GM21528 (cell line): ENCODE data around the gene LRRC10B.
"Not testable (repeated sequence)": the region's sequence is repeated elsewhere in the genome, so short reads cannot be mapped to it uniquely, and the experiment has no call there.

ENCODE experiments used
- ATAC-seq: cut with Tn5 transposase; IDR thresholded peaks from one replicate; pipeline ENCODE4 v1.9.1; 2021; ENCODE audit warnings: mild to moderate bottlenecking, moderate library complexity; ENCODE audit not compliant: unreplicated experiment, low FRiP score

Gene LRRC10B

DNA sequence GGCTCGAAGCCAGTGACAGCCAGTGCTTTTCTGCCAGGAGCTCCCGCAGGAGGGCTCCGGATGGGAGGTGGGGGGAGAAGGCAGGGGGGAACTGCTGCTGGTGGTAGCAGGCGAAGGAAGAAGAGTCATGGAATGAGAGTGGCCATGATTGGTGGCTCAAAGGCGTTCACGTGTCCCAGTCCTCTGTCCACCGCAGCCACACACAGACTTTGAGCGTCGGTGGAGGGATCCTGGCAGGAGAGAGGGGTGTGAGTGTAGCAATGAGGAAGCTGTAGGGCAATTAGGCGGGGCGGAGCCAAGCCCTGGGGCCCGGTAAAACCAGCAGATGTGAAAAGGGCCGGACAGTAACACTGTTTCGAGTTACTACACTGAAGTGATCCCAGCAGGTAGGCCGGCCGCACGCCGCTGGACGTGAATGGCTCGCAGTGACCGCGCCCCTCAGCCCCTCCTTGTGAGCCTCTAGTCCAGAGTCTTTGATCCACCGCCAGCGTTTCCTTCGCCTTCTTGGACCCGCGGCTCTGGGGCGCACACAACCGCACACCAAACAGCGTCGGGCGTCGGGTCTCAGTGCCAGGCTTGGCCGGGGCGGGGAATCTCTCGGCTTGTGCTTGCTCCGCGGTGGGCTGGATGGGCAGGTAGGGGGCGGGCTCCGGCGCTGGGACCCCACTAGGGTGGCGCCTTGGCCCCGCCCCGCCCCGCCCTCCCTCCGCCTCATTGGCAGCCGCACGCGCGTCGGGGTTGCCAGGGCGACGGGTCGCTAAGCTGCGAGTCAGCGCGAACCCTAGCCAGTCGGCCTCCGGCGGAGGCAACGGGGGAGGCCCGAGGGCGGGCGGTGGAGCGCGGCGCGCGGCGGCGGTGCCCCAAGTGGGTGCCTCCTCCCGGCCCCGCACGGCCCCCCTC, at the start of gene LRRC10B:
Gene LRRC10B, plus strand, starts transcription at position 788 of the 900 bp plus-strand sequence. CDS start 250 bp downstream, outside the sequence.
- ATAC-seq: no peak

DNA sequence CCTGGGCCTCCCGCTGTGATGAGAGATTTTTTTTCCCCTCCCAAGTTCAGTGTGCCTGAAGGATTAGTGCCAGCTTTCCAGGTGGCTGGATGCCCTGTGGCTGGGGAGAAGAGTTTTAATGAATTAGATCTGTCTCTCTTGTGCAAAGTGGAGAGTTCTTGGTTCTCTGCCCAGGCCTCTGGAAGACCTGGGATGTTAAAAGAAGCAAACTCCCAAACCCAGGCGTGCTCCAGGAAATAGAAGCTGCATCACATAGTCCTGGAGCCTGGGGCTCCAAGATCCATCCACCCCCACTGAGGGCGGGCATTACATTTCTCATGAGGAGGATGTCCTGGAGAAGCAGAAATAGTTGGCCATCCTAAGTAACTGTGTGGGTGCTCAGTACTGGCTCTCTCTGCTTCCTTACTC, 48.1 kb upstream of the LRRC10B start:
- ATAC-seq: no peak

DNA sequence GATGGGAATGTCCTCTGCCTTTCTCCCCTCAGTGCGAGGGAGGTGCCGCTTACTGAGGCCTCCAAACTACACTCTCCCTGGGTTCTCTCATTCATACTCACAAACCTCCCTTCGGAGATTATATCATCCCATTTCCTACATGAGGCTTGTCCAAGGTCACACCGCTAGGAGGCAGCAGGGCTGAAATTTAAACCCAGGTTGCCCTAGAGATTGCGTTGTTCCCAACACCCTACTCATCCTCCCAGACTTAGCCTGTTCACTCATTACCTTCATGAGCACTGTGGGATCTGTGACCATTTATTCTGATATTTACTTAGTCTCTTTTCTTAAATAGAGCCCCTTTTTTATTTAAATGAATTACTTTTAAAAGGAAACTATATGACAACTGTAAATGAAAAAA, 47.6 kb upstream of the LRRC10B start:
- ATAC-seq: no peak

DNA sequence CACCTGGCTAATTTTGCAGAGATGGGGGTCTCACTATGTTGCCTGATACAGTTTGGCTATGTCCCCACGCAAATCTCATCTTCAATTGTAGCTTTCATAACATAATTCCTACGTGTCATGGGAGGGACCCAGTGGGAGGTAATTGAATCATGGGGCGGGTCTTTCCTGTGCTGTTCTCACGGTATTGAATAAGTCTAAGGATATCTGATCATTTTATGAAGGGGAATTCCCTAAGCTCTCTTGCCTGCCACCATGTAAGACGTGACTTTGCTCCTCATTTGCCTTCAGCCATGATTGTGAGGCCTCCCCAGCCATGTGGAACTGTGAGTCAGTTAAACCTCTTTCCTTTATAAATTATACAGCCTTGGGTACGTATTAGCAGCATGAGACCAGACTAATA, 40.9 kb upstream of the LRRC10B start:
- ATAC-seq: not testable (repeated sequence)

DNA sequence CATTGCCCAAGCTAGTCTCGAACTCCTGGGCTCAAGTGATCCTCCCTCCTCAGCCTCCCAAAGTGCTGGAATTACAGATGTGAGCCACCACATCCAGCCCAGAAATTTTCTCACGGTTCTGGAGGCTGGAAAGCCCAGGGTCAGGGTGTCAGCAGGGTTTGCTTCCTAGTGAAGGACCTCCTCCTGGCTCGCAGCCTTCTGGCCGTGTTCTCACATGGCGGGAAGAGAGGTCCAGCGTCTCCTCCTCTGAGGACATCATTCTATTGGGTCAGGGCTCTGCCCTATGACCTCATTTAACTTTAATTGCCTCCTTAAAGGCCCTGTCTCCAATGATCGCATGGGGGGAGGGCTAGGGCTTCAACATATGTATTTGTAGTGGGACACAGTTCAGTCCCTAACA, 40.5 kb upstream of the LRRC10B start:
- no peak for ATAC-seq

DNA sequence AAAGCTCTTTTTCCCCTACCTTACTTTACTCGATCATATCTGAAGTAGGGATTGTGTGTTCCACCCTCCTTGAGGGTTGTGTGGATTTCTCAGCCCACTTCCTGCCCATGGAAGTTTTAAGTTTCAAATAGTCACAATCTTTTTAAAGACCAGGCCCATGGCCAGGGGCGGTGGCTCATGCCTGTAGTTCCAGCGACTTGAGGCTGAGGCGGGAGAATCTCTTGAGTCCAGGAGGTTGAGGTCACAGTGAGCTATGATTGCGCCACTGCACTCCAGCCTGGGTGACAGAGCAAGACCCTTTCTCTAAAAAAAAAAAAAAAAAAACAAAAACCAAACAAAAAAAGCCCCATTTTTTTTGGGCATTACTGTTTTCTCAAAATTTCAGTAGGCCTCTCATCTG, 36.3 kb upstream of the LRRC10B start:
- ATAC-seq: no peak

DNA sequence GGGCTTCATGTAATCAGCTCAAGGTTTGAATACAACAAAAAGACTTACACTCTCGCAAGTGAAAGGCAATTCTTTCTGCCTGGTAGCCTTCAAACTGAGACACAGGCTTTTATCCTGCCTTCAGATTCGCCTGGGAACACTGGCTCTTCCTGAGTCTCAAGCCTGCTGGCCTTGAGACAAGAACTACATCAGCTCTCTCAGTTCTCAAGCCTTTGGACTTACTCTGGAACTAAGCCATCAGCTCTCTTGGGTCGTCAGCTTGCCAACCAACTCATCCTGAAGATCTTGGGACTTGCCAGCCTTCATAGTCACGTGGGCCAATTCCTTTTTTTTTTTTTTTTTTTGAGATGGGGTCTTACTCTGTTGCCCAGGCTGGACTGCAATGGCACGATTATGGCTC, 35.7 kb upstream of the LRRC10B start:
- ATAC-seq: no peak

DNA sequence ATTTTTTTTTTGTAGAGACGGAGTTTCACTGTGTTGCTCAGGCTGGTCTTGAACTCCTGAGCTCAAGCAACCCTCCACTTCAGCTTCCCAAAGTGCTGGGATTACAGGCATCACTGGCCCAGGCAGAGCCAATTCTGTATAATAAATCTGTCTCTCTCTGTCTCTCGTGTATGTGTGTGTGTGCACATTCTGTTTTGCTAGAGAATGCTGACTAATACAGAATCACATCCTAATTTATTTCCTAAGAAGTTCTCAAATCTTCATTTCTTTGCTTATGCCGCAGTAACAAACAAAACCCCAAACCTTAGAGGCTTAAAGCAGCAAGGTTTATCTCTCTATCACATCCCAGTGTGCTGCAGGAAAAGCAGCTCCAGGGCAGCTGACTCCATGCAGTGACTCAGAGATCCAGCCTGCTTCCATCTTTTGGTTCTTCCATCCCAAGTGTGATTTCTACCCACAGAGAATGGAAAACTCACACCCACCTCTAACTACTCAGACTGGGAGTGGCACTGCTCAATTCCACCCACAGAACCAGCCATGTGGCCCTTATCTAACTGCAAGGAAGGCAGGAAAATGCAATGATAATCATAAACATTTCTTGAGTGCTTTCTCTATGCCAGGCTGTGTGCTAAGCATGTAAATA, 35.1 kb upstream of the LRRC10B start:
- ATAC-seq: no peak

DNA sequence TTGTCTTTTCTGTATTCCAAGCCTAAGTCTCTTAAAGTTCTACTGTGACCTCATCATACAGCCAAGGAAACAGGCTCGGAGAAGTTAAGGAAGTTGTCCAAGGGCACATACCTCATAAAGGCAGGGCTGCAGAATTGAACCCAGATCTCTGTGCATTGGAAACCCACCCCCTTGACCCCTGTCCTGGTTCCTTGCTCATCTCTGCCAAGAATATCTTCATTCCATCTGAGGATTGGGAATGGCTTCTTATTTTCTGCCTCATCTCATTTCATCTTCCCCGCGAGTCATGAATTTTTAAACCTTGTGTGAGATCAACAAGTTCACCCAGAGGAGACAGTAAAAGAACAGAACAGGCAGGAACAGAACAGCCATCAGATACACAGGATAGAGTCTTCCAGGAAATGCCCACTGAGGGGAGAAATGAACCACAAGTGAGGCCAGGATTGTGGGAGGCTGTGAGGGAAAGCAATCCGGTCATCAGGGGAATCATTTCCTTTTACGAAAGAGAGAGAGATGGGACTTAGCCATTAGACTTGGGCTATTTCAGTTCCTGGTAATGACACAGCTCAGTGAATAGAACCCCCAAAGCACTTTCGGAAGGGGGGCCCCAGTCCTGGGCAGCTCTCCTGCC, 34.4 kb upstream of the LRRC10B start:
- no peak for ATAC-seq

DNA sequence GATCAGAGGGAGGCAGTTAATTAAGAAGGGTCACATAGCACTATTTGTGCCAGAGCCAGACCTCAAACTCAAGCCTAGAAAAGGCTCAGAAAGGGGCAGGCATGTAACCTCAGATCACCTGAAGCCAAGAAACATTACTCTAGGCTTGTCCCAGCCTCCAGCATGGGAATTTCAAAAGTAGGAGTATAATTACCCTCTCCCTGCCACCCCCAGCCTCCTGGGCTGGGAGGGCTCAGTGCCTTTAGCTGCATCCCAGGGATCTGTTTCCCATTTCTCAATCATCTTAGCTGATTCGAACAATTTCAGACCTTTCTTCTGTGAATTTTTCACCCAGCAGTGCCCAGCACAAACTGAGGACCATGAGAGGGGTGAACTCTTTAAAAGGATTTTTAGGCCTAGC, 33.1 kb upstream of the LRRC10B start:
- ATAC-seq: no peak

DNA sequence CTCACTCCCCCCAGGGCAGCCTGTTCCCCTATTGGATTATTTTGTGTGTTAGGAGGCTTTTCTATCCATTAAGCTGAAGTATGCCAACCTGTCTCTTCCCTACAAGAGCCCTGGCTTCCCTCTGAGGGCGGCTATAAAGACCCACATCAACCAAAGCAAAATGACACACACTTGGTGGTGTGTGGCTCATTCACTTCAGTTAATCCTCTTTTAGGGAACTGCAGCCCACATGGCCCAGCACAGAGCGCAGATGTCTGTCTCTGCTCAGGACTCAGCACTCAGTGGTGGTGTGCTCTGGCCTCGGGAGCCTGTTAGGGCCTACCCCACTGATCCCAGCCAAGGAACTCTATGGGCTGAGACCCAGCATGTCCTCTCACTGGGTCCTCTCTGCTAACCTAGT, 32.2 kb upstream of the LRRC10B start:
- ATAC-seq: no peak

DNA sequence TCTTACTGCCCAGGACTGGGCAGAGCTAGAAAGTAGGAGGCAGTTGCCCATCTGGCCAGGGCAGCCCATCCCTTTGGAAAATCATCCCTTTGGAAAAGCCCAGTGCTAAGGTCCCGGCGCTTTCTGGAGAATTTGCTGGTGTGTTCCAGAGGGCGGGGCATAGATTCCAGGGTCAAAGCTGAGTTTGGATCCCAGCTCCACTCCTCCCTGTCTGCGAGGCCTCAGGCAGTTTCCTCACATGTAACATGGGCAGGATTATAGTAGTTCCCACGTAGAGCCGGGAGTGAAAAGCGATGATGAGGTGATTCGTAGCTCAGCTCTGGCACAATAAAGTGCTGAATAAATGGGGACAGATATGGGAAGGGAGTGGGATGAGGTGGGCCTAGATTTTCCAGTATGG, 31.4 kb upstream of the LRRC10B start:
- ATAC-seq: no peak

DNA sequence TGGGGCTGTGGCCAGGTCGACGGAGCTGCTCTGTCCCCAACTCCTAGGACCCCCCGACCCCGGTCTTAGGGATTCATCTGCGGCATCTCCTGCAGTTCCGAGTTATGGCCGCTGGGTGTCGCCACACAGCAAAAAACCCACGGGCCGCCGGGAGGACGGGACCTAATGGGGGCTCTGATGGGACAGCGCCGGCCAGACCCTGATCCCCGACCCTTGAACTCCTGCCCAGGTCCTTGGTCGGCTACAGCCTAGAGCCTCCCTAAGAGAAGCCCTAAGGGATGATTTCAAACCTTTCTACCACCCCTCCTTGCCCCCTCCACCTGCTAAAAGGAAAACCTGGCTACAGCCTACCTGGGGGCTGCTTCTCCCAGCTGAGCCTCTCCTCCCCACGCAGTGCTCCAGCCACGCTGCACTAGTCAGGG, 30.8 kb upstream of the LRRC10B start:
- ATAC-seq: no peak

DNA sequence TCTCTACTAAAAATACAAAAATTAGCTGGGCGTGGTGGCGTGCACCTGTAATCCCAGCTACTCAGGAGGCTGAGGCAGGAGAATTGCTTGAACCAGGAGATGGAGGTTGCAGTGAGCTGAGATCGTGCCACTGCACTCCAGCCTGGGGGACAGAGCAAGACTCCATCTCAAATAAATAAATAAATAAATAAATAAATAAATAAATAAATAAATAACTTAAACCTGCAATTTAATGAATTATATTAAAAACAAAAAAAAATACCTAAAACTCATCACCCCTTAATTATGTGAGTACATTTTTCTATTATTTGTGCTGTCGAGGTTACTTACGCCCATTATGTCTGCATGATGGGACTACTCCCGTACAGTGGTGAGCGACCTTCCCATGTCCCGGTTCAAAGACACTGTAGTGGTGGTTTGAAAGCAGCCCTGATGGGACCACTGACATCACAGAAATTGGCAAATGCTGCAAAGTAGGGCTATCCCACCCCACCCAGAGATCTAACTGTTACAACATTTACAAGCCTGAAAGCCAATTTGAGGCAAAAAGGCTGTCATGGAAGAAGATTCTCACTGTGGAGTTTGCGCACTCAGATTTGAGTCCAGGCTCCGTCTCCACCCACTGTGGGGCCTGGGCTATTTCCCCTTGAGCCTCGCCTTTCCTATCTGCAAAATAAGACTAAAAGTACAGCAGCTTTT, 29.0 kb upstream of the LRRC10B start:
- ATAC-seq: not testable (repeated sequence)

DNA sequence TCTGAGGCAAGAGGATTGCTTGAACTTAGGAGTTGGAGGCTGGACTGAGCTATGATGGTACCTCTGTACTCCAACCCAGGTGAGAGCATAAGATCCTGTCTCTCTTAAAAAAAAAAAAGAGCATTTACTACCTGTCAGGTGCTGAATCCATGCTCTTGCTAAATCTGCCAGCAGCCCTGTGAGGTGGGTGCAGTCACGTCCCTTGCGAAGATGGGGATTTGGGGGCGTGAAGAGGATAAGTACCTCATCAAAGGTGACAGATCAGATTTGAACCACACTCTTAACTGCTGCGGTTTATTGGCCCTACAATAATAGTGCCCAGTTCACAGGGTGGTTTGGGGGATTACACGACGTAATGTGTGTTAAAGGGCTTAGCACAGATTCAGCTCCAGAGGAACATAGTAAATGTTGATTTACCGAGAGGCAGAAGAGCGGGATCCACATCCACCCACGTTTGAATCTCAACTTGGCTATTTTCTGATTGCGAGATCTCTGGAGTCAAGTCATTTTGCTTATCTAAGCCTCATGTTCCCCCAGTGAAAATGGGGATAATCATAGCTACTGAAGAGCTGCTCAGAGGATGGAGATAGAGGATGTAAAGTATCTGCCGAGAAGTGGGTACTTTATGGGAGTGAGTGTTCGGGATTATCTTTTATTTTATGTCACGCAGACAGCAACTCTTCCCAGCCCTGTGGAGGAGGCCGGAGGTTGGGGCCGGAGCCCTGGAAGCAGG, 28.1 kb upstream of the LRRC10B start:
- no peak for ATAC-seq

DNA sequence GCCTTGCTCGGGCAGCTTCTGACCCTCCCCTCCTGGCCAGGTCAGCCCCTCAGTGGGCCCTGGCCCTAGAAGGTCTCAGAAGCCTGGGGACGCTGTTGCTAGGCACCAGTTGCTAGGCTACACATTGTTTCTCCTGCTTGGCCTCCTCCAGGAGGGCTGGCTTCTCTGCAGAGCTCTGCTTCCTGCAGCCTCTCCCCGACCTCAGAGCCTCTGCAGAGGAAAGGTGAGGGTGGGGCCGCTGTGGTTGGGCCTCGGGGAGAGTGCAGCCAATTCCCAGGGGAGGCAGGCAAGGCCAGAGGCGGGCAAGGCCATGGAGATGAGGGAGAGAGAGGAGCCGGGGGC, 27.6 kb upstream of the LRRC10B start:
- no peak for ATAC-seq

DNA sequence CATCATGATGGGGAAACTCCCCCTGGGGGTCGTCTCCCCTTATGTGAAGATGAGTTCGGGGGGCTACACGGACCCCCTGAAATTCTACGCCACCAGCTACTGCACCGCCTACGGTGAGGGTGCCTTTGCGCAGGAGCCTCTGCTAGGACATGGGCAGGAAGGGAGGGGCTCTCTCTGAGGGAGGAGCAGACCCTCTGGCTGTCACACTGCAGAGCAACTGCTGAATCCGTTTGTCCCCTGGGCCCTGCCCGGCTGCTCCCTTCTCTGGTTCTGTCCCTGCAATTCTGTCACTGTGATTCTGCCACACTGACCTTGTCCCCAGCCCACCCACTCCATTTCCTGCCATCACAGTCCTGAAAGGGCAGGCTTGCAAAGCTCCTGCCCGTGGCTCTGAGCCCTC, 26.7 kb upstream of the LRRC10B start:
- no peak for ATAC-seq

DNA sequence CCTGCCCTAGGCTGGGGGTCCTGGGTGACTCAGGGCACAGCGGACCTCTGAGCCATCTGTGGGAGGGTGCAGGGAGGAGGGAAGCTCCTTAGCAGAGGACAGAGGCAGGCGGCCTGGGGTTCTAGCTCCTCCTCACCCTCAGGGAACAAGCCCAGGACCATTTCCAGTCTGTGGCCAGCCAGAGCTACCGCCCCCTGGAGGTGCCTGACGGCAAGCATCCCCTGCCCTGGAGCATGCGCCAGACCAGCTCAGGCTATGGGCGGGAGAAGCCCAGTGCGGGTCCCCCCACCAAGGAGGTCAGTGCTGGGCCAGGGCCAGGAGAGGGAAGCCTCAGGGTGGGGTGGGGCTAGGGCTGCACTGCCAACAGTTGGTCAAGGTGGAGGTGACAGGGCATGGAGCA, 26.0 kb upstream of the LRRC10B start:
- no peak for ATAC-seq

DNA sequence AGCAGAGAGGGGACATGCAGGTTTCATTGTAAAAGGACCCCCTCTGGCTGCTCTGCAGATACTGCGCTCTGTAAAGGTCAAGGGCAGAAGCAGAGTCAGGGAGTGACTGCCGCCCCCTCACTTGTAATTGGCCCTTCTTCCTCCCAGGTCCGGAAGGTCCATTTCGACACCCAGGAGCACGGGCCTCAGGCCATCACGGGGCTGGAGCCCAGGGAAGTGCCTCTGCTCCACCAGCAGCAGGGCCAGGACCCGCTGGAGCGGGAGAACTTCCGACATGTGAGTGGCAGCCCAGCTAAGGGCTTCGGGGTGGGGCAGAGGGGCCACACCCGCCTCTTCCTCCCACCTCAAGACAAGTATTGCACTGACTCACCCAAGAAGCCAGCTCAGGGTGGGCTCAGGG, 24.0 kb upstream of the LRRC10B start:
- no peak for ATAC-seq

DNA sequence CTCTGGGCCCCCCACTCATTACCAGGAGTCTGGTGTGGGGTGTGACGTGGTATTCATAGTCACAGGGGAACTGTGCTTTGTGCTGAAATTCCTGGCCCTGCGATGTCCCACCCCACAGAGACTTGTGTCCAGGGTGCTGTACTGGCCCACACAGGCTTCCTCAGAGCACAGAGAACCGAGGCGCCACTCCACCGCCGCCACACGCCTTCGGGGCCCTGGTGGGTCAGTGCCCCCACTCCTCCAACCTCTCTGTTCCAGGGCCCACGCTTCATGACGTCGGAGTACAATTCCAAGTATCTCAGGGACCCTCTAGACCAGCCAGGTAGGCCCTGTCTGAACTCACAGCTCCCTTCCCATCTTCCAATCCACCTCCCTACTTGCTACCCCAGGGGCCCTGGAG, 23.5 kb upstream of the LRRC10B start:
- no peak for ATAC-seq
